Stimulated activated CD8-positive, alpha-beta memory T cell treated with anti-CD3 and anti-CD28 coated beads, Interleukin-15, amount 100 ng/mL, for 1 hour (primary cell): ENCODE measurements around the gene STT3B.
"Not testable (repeated sequence)": the region's sequence is repeated elsewhere in the genome, so short reads cannot be mapped to it uniquely, and the experiment has no call there.

ENCODE experiments used
- DNase-seq: peaks from one replicate; pipeline ENCODE4 v3.0.0-alpha.2; 2020; ENCODE audit warnings: low read depth

Gene STT3B

GRCh38 chr3:31605333-31605732 is 72.6 kb downstream of the STT3B start:
- DNase-seq, result not testable (repeated sequence)

- no peak for DNase-seq
These were observed 73.7 kb downstream of the STT3B start for GRCh38 chr3:31606453-31606852.

GRCh38 chr3:31610700-31611275 is 78.1 kb downstream of the STT3B start:
- DNase-seq, result no peak

GRCh38 chr3:31613177-31613576 is 80.5 kb downstream of the STT3B start:
- no peak for DNase-seq

- DNase-seq, result no peak
These were observed 80.9 kb downstream of the STT3B start for GRCh38 chr3:31613654-31614053.

GRCh38 chr3:31614162-31614921 is 81.6 kb downstream of the STT3B start:
- DNase-seq, result no peak

- DNase-seq, result no peak
These were observed 82.5 kb downstream of the STT3B start for GRCh38 chr3:31615071-31615875.

- no peak for DNase-seq
These were observed 84.0 kb downstream of the STT3B start for GRCh38 chr3:31616711-31617110.

GRCh38 chr3:31620656-31621055 is 87.9 kb downstream of the STT3B start:
- DNase-seq, result no peak

GRCh38 chr3:31621314-31621713 is 88.6 kb downstream of the STT3B start:
- no peak for DNase-seq

- DNase-seq, result no peak
These were observed 90.0 kb downstream of the STT3B start for GRCh38 chr3:31622636-31623288.

GRCh38 chr3:31624083-31624709 is 91.5 kb downstream of the STT3B start:
- no peak for DNase-seq

GRCh38 chr3:31625358-31625757 is 92.6 kb downstream of the STT3B start:
- DNase-seq, result no peak

GRCh38 chr3:31629054-31629453 is 96.3 kb downstream of the STT3B start:
- no peak for DNase-seq

GRCh38 chr3:31634476-31634875 is 101.8 kb downstream of the STT3B start:
- DNase-seq, result no peak

- no peak for DNase-seq
These were observed 102.8 kb downstream of the STT3B start for GRCh38 chr3:31635545-31635944.

- no peak for DNase-seq
These were observed 103.3 kb downstream of the STT3B start for GRCh38 chr3:31636049-31636448.

GRCh38 chr3:31636694-31637442 is 104.1 kb downstream of the STT3B start:
- DNase-seq, result no peak

GRCh38 chr3:31639828-31640227 is 107.1 kb downstream of the STT3B start:
- DNase-seq, result no peak

GRCh38 chr3:31645256-31645655 is 112.5 kb downstream of the STT3B start:
- no peak for DNase-seq

- no peak for DNase-seq
These were observed 115.7 kb downstream of the STT3B start for GRCh38 chr3:31648286-31648968.
